Brain pericyte (primary cell): Measurements from ENCODE around the gene BLMH.
"Not testable (repeated sequence)": the region's sequence is repeated elsewhere in the genome, so short reads cannot be mapped to it uniquely, and the experiment has no call there.

Source experiments
- DNase-seq: peaks from one replicate; pipeline ENCODE4 v3.0.0-alpha.2; 2012; ENCODE audit warnings: low read depth, low spot score

Gene BLMH

DNA sequence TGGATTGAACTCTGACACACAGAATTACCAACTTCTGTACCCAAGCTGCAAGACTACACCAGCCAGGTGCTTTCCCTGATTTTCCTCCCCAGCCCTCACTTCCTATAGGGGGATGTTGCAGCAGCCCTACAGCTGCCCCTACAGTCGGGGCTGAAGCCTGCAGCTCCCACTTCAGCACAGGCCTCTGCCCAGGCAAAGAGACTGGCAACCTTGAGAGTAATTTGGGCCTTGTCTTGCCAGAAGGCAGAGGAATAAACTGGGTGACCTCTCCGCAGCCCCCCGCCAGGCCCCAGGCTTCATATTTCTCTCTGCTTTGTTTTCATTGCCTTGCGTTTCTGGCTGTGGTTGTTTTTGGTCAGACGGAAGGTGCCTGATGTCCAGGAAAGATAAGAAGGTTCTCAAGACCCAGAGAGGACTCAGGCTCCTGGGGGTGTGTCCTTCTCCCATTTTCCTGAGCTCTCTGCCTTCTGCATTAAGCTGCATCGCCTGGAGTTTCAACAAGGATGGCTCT, 88.2 kb downstream of the BLMH start:
- no peak for DNase-seq

DNA sequence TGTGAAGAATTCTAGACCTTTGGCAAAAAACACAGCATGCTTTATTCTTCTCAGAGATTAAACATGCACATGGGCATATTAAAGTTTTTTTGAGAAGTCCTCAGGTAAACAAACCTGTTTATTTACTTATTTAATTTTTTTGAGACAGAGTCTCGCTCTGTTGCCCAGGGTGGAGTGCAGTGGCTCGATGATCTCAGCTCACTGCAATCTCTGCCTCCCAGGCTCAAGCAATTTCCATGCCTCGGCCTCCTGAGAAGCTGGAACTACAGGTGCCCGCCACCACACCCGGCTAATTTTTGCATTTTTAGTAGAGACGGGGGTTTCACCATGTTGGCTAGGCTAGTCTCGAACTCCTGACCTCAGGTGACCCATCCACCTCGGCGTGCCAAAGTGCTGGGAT, 91.1 kb downstream of the BLMH start:
- not testable (repeated sequence) for DNase-seq

DNA sequence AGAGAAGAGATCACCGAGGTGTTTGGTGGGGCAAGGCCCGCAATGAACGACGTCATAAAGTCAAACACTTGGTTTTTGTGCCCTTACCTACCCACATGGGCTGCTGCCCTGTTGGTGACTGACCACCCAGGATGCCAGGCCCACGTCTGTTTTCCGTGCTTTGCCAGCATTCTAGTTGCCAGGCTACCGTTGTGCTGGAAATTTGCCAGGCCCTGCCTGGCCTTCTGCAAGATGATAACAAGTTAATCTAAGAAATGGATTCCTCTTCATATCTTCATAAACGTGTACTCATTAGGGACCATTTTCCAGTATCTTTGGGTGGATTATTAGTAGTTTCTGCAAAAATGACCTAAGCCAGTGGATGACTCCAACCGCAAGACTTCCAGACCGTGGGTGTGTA, 91.6 kb downstream of the BLMH start:
- DNase-seq: no peak

- DNase-seq: no peak
Measured at GRCh38 chr17:30199600-30199999, 92.1 kb downstream of the BLMH start.
